Pulmonary artery endothelial cell (primary cell): ENCODE data around the gene BTBD9. TPM values are rescaled to one million over a fixed set of nuclear protein-coding genes. Genes with fewer than 3 reads are reported as not detected.

Experiments used
- DNase-seq: peaks from one replicate; pipeline ENCODE4 v3.0.0-alpha.2; 2011; ENCODE audit warnings: low read depth, low spot score
- total RNA-seq: library from RNA; depleted of rRNA; stranded (reverse); fragments of >200 nt; gene quantifications from 2 replicates; pipeline ENCODE4 v1.2.3, GENCODE V29; 2014

The BTBD9 gene
- total RNA-seq = 7.6 and 11.0 TPM in 2 replicates

- peak; percentile 37 for DNase-seq
Observed at GRCh38 chr6:38639498-38640215, at the start of gene BTBD9. Gene BTBD9 (minus strand): TSS chr6:38639929.

GRCh38 chr6:38688579-38689087 lies 48.9 kb upstream of the BTBD9 start:
- no peak for DNase-seq

GRCh38 chr6:38687549-38687948 lies 47.8 kb upstream of the BTBD9 start:
- DNase-seq = no peak

GRCh38 chr6:38687043-38687353 lies 47.3 kb upstream of the BTBD9 start:
- DNase-seq = no peak

GRCh38 chr6:38686270-38687042 lies 46.7 kb upstream of the BTBD9 start:
- no peak for DNase-seq

GRCh38 chr6:38684904-38685303 lies 45.2 kb upstream of the BTBD9 start:
- no peak for DNase-seq

GRCh38 chr6:38684237-38684636 lies 44.5 kb upstream of the BTBD9 start:
- DNase-seq = no peak

- DNase-seq = no peak
Observed at GRCh38 chr6:38681850-38682249, 42.1 kb upstream of the BTBD9 start.

- DNase-seq = no peak
Observed at GRCh38 chr6:38679668-38680067, 39.9 kb upstream of the BTBD9 start.

- DNase-seq = no peak
Observed at GRCh38 chr6:38678178-38678760, 38.5 kb upstream of the BTBD9 start.

- DNase-seq = no peak
Observed at GRCh38 chr6:38676974-38677544, 37.3 kb upstream of the BTBD9 start.

GRCh38 chr6:38676236-38676973 lies 36.7 kb upstream of the BTBD9 start:
- no peak for DNase-seq

- no peak for DNase-seq
Observed at GRCh38 chr6:38673397-38674165, 33.9 kb upstream of the BTBD9 start.

- DNase-seq = peak; percentile 19
Observed at GRCh38 chr6:38671885-38672467, 32.2 kb upstream of the BTBD9 start.

GRCh38 chr6:38658418-38659167 lies 18.9 kb upstream of the BTBD9 start:
- DNase-seq = no peak

- DNase-seq = no peak
Observed at GRCh38 chr6:38656896-38657295, 17.2 kb upstream of the BTBD9 start.

GRCh38 chr6:38654263-38654662 lies 14.5 kb upstream of the BTBD9 start:
- DNase-seq = no peak

- no peak for DNase-seq
Observed at GRCh38 chr6:38651121-38651784, 11.5 kb upstream of the BTBD9 start.

GRCh38 chr6:38650207-38650752 lies 10.6 kb upstream of the BTBD9 start:
- DNase-seq = no peak
